Ishikawa (cell line): ENCODE results near the gene IRF8.

Experiments
- CEBPB ChIP-seq: IDR thresholded peaks from 2 replicates; pipeline ENCODE4 v1.6.1; 2012
- CREB1 ChIP-seq: IDR thresholded peaks from 2 replicates; pipeline ENCODE4 v1.6.1; 2012; ENCODE audit warnings: low read depth
- EGR1 ChIP-seq: IDR thresholded peaks from 2 replicates; pipeline ENCODE4 v1.6.1; 2012
- NFIC ChIP-seq: IDR thresholded peaks from 2 replicates; pipeline ENCODE4 v1.6.1; 2012
- RAD21 ChIP-seq: IDR thresholded peaks from 2 replicates; pipeline ENCODE4 v1.6.1; 2012; ENCODE audit warnings: low read depth
- REST ChIP-seq: IDR thresholded peaks from 2 replicates; pipeline ENCODE4 v1.6.1; 2012; ENCODE audit warnings: low read depth, mild to moderate bottlenecking
- TAF1 ChIP-seq: IDR thresholded peaks from 2 replicates; pipeline ENCODE4 v1.6.1; 2012; ENCODE audit warnings: low read depth, mild to moderate bottlenecking
- YY1 ChIP-seq: IDR thresholded peaks from 2 replicates; pipeline ENCODE4 v1.6.1; 2012; ENCODE audit warnings: low read depth
- TF ChIP-seq, protein P1 (sequence below): IDR thresholded peaks from 2 replicates; pipeline ENCODE4 v1.6.1; 2012

GRCh38 chr16:85941863-85942644 lies 43.1 kb downstream of the IRF8 start:
- TF ChIP-seq, protein P1, sequence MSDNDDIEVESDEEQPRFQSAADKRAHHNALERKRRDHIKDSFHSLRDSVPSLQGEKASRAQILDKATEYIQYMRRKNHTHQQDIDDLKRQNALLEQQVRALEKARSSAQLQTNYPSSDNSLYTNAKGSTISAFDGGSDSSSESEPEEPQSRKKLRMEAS = no peak
- TF ChIP-seq YY1 (no peak), RAD21 (no peak), CREB1 (no peak), REST (no peak), NFIC (no peak), EGR1 (no peak), TAF1 (no peak), CEBPB (no peak)
